Testis (tissue), 3 donors: Measurements from ENCODE around the gene UVSSA. TPM values are rescaled to one million over a fixed set of nuclear protein-coding genes. Genes with fewer than 3 reads are reported as not detected.
"Not testable (repeated sequence)": the region's sequence is repeated elsewhere in the genome, so short reads cannot be mapped to it uniquely, and the experiment has no call there.

Experiments
- DNase-seq: peaks from one replicate; pipeline ENCODE4 v3.0.0-alpha.2; 2019
- H3K27ac ChIP-seq, 2 donors: fragments of 200-600 bp; sonication (generic); one replicate each; pipeline ENCODE4 v1.5.1; 2019
- H3K27me3 ChIP-seq: fragments of 200-600 bp; sonication (generic); one replicate; pipeline ENCODE4 v1.5.1; 2019
- H3K36me3 ChIP-seq: fragments of 200-600 bp; sonication (generic); one replicate; pipeline ENCODE4 v1.5.1; 2017; ENCODE audit warnings: low read depth; ENCODE audit errors: missing control alignments
- H3K4me1 ChIP-seq: fragments of 200-600 bp; sonication (generic); one replicate; pipeline ENCODE4 v1.5.1; 2019
- H3K4me3 ChIP-seq, 2 donors: fragments of 200-600 bp; sonication (generic); one replicate each; pipeline ENCODE4 v1.5.1; 2017 to 2019
- H3K9me3 ChIP-seq: fragments of 200-600 bp; sonication (generic); one replicate; pipeline ENCODE4 v1.5.1; 2017
- POLR2A ChIP-seq: fragments of 450-650 bp; IDR thresholded peaks from one replicate; pipeline ENCODE4 v1.6.1; 2017; ENCODE audit warnings: antibody characterized with exemption, mild to moderate bottlenecking, moderate library complexity
- WGBS, 2 donors: methylation state at CpG; one replicate each; pipeline ENCODE4 v1.1.5; 2018; 5-methylcytosine and 5-hydroxymethylcytosine counted together
- intact Hi-C: fragments of 100-400 bp; cut with DNase I; formaldehyde crosslinking; loops from one replicate; pipeline ENCODE4 v1.15.1; 2023; ENCODE audit warnings: low total_unique reads
- polyA plus RNA-seq: library from polyadenylated mRNA; stranded (reverse); fragments of 350-450 nt; fragmentation: Illumina TruSeq; extraction: RNeasy Lipid Tissue Mini Kit (QIAGEN cat#74804); gene quantifications from one replicate; pipeline ENCODE4 v1.2.3, GENCODE V29; 2014; ENCODE audit warnings: low read depth, low replicate concordance; ENCODE audit not compliant: insufficient read depth
- total RNA-seq, 2 donors: library from RNA; depleted of rRNA; stranded (reverse); fragments of >200 nt; gene quantifications; one replicate each; pipeline ENCODE4 v1.2.3, GENCODE V29; 2016
- TF ChIP-seq, protein P1 (sequence below), 3 experiments: fragments of 450-650 bp in 2 of 3; fragments of 200-600 bp in 1 of 3; sonication (generic) in 1 of 3; IDR thresholded peaks; one replicate each; pipeline ENCODE4 v1.5.1; 2016 to 2019; ENCODE audit warnings: antibody characterized with exemption in 3 of 3, mild to moderate bottlenecking in 2 of 3, moderate library complexity in 1 of 3

Gene UVSSA
- total and polyA plus RNA-seq, 3 donors from 2014 or later, result 35.8 to 94.6 (median 71.5) TPM

DNA sequence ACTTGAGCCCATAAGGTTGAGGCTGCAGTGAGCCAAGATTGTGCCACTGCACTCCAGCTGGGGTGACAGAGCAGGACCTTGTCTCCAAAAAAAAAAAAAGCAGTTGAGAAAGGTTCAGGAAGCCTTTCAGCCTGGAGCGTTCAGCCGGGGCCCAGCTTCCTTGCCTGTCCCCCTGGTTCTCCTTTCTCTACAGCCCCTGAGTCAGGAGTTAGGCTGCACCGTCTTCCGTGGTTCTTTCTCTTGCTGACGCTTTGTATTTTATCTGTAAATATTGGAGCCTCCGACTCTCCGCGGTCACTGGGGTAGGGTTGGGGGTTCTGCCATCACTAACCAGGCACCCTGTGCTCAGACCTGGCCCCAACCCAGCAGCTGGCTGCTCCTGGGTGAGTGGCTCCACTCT, 13.8 kb upstream of the UVSSA start:
- 85 to 95% methylated on average over 8 of the region's 8 CpGs for WGBS, 2 donors
- no peaks in the 10 kb centered on the region for H3K9me3 ChIP-seq
- H3K27ac ChIP-seq, result no peak overlapping the region
- no peaks in the 10 kb centered on the region for H3K36me3 ChIP-seq
- intact Hi-C loops, result no loop called here
- H3K4me1 ChIP-seq, result no peaks in the 10 kb centered on the region
- H3K27me3 ChIP-seq, result no peaks in the 10 kb centered on the region
- DNase-seq, result no peak
- TF ChIP-seq, protein P1, sequence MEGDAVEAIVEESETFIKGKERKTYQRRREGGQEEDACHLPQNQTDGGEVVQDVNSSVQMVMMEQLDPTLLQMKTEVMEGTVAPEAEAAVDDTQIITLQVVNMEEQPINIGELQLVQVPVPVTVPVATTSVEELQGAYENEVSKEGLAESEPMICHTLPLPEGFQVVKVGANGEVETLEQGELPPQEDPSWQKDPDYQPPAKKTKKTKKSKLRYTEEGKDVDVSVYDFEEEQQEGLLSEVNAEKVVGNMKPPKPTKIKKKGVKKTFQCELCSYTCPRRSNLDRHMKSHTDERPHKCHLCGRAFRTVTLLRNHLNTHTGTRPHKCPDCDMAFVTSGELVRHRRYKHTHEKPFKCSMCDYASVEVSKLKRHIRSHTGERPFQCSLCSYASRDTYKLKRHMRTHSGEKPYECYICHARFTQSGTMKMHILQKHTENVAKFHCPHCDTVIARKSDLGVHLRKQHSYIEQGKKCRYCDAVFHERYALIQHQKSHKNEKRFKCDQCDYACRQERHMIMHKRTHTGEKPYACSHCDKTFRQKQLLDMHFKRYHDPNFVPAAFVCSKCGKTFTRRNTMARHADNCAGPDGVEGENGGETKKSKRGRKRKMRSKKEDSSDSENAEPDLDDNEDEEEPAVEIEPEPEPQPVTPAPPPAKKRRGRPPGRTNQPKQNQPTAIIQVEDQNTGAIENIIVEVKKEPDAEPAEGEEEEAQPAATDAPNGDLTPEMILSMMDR (IDR thresholded peaks at IDR 0.05), result no peak
- no peak for TF ChIP-seq POLR2A
- H3K4me3 ChIP-seq, result no peak overlapping the region

- H3K36me3 ChIP-seq, H3K27me3 ChIP-seq, DNase-seq, intact Hi-C loops, H3K4me1 ChIP-seq, H3K9me3 ChIP-seq, H3K4me3 ChIP-seq, H3K27ac ChIP-seq: not testable (repeated sequence)
- 75 to 77% methylated on average over 6 to 7 of the region's 12 CpGs for WGBS, 2 donors
These were observed 13.0 kb upstream of the UVSSA start for GRCh38 chr4:1333851-1334578.

DNA sequence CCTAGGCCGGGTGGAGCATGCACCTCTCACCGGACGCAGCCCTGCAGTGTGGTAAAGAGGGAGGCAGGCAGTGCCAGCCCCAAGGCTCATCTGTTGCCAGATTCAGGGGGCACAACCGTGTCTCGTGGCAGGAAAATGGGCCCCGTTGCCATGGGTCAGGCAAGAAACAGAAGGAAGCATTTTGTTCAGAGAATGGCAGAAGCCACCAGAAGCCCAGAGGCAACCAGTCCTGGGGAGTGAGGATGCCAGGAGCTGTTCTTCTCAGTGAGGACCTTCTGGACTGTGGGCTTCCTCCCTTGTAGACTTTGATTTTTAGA, 12.5 kb upstream of the UVSSA start:
- Histone ChIP-seq H3K4me3 (no peak overlapping the region), H3K9me3 (no peaks in the 10 kb centered on the region), H3K4me1 (no peaks in the 10 kb centered on the region), H3K27ac (no peak overlapping the region), H3K27me3 (no peaks in the 10 kb centered on the region), H3K36me3 (no peaks in the 10 kb centered on the region)
- WGBS, 2 donors, result 91 to 97% methylated on average over 3 to 6 of the region's 6 CpGs
- intact Hi-C loops, result no loop called here
- no peak for DNase-seq
- TF ChIP-seq, protein P1 (IDR thresholded peaks at IDR 0.05), result no peak
- TF ChIP-seq POLR2A, result no peak

DNA sequence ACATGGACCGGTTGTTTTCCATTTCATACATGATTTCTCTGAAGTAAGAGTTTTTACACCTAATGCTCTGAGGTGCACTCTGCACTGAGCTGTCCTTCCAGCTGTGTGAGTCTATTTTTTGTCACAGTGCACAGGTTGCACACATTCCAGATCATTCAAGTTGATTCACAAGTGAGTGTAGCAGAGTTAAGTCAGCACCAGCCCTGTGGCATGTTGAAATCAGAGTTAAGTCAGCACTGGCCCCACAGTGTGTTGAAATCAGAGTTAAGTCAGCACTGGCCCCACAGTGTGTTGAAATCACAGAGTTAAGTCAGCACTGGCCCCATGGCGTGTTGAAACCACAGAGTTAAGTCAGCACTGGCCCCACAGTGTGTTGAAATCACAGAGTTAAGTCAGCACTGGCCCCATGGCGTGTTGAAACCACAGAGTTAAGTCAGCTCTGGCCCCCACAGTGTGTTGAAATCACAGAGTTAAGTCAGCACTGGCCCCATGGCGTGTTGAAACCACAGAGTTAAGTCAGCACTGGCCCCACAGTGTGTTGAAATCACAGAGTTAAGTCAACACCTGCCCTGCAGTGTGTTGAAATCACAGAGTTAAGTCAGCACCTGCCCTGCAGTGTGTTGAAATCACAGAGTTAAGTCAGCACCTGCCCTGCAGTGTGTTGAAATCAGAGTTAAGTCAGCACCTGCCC, 11.7 kb upstream of the UVSSA start:
- intact Hi-C loops, H3K4me1 ChIP-seq, H3K9me3 ChIP-seq, H3K27ac ChIP-seq, DNase-seq, H3K27me3 ChIP-seq, H3K36me3 ChIP-seq, H3K4me3 ChIP-seq: not testable (repeated sequence)
- 84 to 98% methylated on average over 4 of the region's 4 CpGs for WGBS, 2 donors

GRCh38 chr4:1336088-1336491, 10.9 kb upstream of the UVSSA start:
- no peak for DNase-seq
- Histone ChIP-seq H3K4me3 (no peak overlapping the region), H3K4me1 (no peaks in the 10 kb centered on the region), H3K36me3 (no peaks in the 10 kb centered on the region), H3K9me3 (no peaks in the 10 kb centered on the region), H3K27me3 (no peaks in the 10 kb centered on the region), H3K27ac (no peak overlapping the region)
- intact Hi-C loops, result no loop called here
- 93 to 96% methylated on average over 7 of the region's 7 CpGs for WGBS, 2 donors
- no peak for TF ChIP-seq POLR2A

- TF ChIP-seq, protein P1 (IDR thresholded peaks at IDR 0.05), result no peak
- no peak for TF ChIP-seq POLR2A
- intact Hi-C loops, result no loop called here
- no peak for DNase-seq
- no peaks in the 10 kb centered on the region for H3K36me3 ChIP-seq
- H3K9me3 ChIP-seq, result no peaks in the 10 kb centered on the region
- WGBS, 2 donors, result 91 to 95% methylated on average over 11 of the region's 11 CpGs
- H3K4me1 ChIP-seq, result no peaks in the 10 kb centered on the region
- H3K27me3 ChIP-seq, result no peaks in the 10 kb centered on the region
- no peak overlapping the region for H3K4me3 ChIP-seq
- no peak overlapping the region for H3K27ac ChIP-seq
These were observed 9.6 kb upstream of the UVSSA start for GRCh38 chr4:1337376-1337831.
